ENCODE data around the gene SLC37A3. TPM values are rescaled to one million over a fixed set of nuclear protein-coding genes. Genes with fewer than 3 reads are reported as not detected.
A peak's percentile ranks its signal among the peaks of the same experiment; 100 is the strongest.

The SLC37A3 gene
- total RNA-seq, 1 donor from 2014 or later, result 72.7 TPM

- Mint-ChIP-seq H3K27ac (ENCODE audit: unreplicated experiment) (no peak overlapping the region), H3K9me3 (ENCODE audit: unreplicated experiment) (no peaks in the 10 kb centered on the region), H3K4me3 (ENCODE audit: unreplicated experiment) (no peak overlapping the region), H3K4me1 (ENCODE audit: unreplicated experiment) (peaks cover 42% of the 10 kb centered on the region), H3K36me3 (ENCODE audit: unreplicated experiment) (no peaks in the 10 kb centered on the region), H3K27me3 (ENCODE audit: unreplicated experiment) (peaks cover 21% of the 10 kb centered on the region)
- TF ChIP-seq, protein P1, sequence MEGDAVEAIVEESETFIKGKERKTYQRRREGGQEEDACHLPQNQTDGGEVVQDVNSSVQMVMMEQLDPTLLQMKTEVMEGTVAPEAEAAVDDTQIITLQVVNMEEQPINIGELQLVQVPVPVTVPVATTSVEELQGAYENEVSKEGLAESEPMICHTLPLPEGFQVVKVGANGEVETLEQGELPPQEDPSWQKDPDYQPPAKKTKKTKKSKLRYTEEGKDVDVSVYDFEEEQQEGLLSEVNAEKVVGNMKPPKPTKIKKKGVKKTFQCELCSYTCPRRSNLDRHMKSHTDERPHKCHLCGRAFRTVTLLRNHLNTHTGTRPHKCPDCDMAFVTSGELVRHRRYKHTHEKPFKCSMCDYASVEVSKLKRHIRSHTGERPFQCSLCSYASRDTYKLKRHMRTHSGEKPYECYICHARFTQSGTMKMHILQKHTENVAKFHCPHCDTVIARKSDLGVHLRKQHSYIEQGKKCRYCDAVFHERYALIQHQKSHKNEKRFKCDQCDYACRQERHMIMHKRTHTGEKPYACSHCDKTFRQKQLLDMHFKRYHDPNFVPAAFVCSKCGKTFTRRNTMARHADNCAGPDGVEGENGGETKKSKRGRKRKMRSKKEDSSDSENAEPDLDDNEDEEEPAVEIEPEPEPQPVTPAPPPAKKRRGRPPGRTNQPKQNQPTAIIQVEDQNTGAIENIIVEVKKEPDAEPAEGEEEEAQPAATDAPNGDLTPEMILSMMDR (IDR thresholded peaks at IDR 0.05), result no peak
- DNase-seq (ENCODE audit: extremely low spot score, unreplicated experiment), result no peak
Measured at GRCh38 chr7:140400381-140400780, 2.1 kb upstream of the SLC37A3 start.

DNA sequence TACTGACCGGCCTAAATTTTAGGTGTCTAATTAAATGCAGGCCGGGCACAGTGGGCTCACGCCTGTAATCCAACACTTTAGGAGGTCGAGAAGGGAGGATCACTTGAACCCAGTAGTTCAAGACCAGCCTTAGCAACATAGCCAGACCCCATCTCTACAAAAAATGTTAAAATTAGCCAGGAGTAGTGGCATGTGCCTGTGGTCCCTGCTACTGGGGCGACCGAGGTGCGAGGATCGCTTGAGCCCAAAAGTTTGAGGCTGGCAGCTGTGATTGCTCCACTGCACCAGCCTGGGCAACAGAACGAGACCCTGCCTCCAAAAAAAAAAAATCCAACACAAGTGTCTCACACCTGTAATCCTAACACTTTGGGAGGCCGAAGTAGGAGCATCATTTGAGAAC, 491 bp upstream of the SLC37A3 start:
- no peak for DNase-seq (ENCODE audit: extremely low spot score, unreplicated experiment)
- no peaks in the 10 kb centered on the region for H3K36me3 Mint-ChIP-seq (ENCODE audit: unreplicated experiment)
- peak overlapping the region; percentile 96 for H3K4me3 Mint-ChIP-seq (ENCODE audit: unreplicated experiment)
- H3K27ac Mint-ChIP-seq (ENCODE audit: unreplicated experiment), result no peak overlapping the region
- TF ChIP-seq, protein P1 (IDR thresholded peaks at IDR 0.05), result no peak
- H3K27me3 Mint-ChIP-seq (ENCODE audit: unreplicated experiment), result peaks cover 10% of the 10 kb centered on the region
- H3K9me3 Mint-ChIP-seq (ENCODE audit: unreplicated experiment), result no peaks in the 10 kb centered on the region
- H3K4me1 Mint-ChIP-seq (ENCODE audit: unreplicated experiment), result peaks cover 31% of the 10 kb centered on the region

- H3K4me1 Mint-ChIP-seq (ENCODE audit: unreplicated experiment), result peaks cover 23% of the 10 kb centered on the region
- H3K36me3 Mint-ChIP-seq (ENCODE audit: unreplicated experiment), result no peaks in the 10 kb centered on the region
- H3K9me3 Mint-ChIP-seq (ENCODE audit: unreplicated experiment), result no peaks in the 10 kb centered on the region
- H3K4me3 Mint-ChIP-seq (ENCODE audit: unreplicated experiment), result no peak overlapping the region
- H3K27ac Mint-ChIP-seq (ENCODE audit: unreplicated experiment), result no peak overlapping the region
- DNase-seq (ENCODE audit: extremely low spot score, unreplicated experiment), result no peak
- H3K27me3 Mint-ChIP-seq (ENCODE audit: unreplicated experiment), result peaks cover 2% of the 10 kb centered on the region
- TF ChIP-seq, protein P1 (IDR thresholded peaks at IDR 0.05), result no peak
Measured at GRCh38 chr7:140393756-140394306, 4.5 kb downstream of the SLC37A3 start.

GRCh38 chr7:140391634-140392033, 6.7 kb downstream of the SLC37A3 start:
- no peak for DNase-seq (ENCODE audit: extremely low spot score, unreplicated experiment)
- H3K27me3 Mint-ChIP-seq (ENCODE audit: unreplicated experiment), result no peaks in the 10 kb centered on the region
- H3K4me3 Mint-ChIP-seq (ENCODE audit: unreplicated experiment), result no peak overlapping the region
- no peaks in the 10 kb centered on the region for H3K36me3 Mint-ChIP-seq (ENCODE audit: unreplicated experiment)
- H3K9me3 Mint-ChIP-seq (ENCODE audit: unreplicated experiment), result no peaks in the 10 kb centered on the region
- no peak overlapping the region for H3K27ac Mint-ChIP-seq (ENCODE audit: unreplicated experiment)
- H3K4me1 Mint-ChIP-seq (ENCODE audit: unreplicated experiment), result peaks cover 10% of the 10 kb centered on the region
- TF ChIP-seq, protein P1 (IDR thresholded peaks at IDR 0.05), result no peak

DNA sequence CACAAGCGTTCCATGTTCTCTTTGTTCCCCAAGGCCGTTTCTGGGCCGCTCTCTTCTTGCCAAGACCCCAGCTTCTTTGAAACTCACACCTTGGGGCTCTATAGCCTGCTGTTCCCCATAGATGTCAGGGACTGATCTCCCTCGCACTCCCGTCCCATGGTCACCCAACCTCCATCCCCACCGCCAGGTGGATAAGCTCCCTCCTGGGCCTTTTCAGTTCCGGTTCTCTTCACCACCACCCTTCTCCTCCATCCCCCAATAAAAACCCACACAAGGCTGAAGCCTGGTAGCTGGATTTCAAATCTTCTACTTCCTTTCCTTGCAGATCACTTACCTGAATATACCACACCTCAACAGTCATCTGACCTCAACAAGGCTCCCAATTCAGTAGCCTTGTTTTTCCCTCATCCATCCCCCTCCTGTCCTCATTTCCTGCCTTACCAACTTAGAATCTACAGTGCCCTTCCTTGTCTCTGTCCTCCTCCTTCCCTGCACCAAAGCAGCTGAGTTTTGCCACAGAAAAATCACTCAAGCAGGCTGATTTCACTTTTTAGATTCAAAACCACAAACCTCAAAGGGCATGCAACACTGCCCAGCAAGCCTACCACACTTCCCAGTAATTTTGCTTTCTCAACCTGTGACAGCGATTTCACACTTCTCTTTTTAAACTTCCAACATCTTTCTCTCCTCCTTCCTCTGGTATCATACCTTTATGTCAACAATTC, 7.7 kb downstream of the SLC37A3 start:
- Mint-ChIP-seq H3K27me3 (ENCODE audit: unreplicated experiment) (no peaks in the 10 kb centered on the region), H3K27ac (ENCODE audit: unreplicated experiment) (no peak overlapping the region), H3K4me1 (ENCODE audit: unreplicated experiment) (peaks cover 2% of the 10 kb centered on the region), H3K4me3 (ENCODE audit: unreplicated experiment) (no peak overlapping the region), H3K9me3 (ENCODE audit: unreplicated experiment) (no peaks in the 10 kb centered on the region), H3K36me3 (ENCODE audit: unreplicated experiment) (no peaks in the 10 kb centered on the region)
- TF ChIP-seq, protein P1 (IDR thresholded peaks at IDR 0.05), result no peak
- DNase-seq (ENCODE audit: extremely low spot score, unreplicated experiment), result no peak
